Mammary epithelial cell (primary cell): ENCODE measurements around the gene HDAC5.

ENCODE experiments used
- EZH2 ChIP-seq: IDR thresholded peaks from 2 replicates; pipeline ENCODE4 v1.6.1; 2012; ENCODE audit warnings: low read length, inconsistent platforms, borderline replicate concordance
- TF ChIP-seq, protein P1 (sequence below), 2 donors: IDR thresholded peaks in 1 of 2; conservative IDR thresholded peaks in 1 of 2; 2 replicates each; pipeline ENCODE4 v1.5.1; 2011 to 2012; ENCODE audit warnings: inconsistent platforms in 2 of 2, low read length in 2 of 2, mild to moderate bottlenecking in 2 of 2, control low read depth in 1 of 2, low read depth in 1 of 2; ENCODE audit not compliant: insufficient read depth in 1 of 2; ENCODE audit errors: extremely low read depth in 1 of 2

DNA sequence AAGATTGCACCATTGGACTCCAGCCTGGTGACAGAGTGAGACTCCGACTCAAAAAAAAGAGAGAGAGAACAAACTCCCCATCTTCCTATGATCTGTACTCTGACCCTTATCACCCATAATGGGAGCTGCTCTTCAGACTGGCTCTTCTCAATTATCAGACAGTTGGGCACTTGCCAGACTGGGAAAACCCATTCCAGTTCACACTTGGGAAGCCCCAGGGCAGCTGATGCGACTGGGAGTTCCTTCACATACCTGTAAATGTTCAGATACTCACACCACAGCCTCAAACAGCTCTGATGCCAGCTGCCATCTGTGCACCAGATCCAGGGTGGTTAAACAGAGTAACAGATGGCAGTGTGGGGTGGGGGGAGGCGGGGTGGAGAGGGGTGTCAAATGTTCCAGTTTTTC is 84.8 kb downstream of the HDAC5 start:
- TF ChIP-seq EZH2: no peak
- TF ChIP-seq, protein P1, sequence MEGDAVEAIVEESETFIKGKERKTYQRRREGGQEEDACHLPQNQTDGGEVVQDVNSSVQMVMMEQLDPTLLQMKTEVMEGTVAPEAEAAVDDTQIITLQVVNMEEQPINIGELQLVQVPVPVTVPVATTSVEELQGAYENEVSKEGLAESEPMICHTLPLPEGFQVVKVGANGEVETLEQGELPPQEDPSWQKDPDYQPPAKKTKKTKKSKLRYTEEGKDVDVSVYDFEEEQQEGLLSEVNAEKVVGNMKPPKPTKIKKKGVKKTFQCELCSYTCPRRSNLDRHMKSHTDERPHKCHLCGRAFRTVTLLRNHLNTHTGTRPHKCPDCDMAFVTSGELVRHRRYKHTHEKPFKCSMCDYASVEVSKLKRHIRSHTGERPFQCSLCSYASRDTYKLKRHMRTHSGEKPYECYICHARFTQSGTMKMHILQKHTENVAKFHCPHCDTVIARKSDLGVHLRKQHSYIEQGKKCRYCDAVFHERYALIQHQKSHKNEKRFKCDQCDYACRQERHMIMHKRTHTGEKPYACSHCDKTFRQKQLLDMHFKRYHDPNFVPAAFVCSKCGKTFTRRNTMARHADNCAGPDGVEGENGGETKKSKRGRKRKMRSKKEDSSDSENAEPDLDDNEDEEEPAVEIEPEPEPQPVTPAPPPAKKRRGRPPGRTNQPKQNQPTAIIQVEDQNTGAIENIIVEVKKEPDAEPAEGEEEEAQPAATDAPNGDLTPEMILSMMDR (conservative IDR thresholded peaks at IDR 0.05 in 1 of 2, IDR thresholded peaks at IDR 0.05 in 1 of 2; ENCODE audit: extremely low read depth in 1 of 2, insufficient read depth in 1 of 2, low read depth in 1 of 2, low read length in 2 of 2): no peak
